AG04449 (cell line): ENCODE results near the gene ARMH1.
"Not testable (repeated sequence)": the region's sequence is repeated elsewhere in the genome, so short reads cannot be mapped to it uniquely, and the experiment has no call there.

Source experiments
- CTCF ChIA-PET: fragments of 350-600 bp; formaldehyde crosslinking; extraction: SDS; loops from one replicate; lab custom pipeline; 2021; ENCODE audit warnings: antibody characterized with exemption; lab: Yijun Ruan, JAX
- POLR2A ChIA-PET: fragments of 400-600, 350-600 bp; formaldehyde crosslinking; extraction: SDS; loops from one replicate; lab custom pipeline; 2020; ENCODE audit warnings: antibody characterized with exemption, inconsistent platforms; lab: Yijun Ruan, JAX
- DNase-seq: peaks from one replicate; pipeline ENCODE4 v3.0.0-alpha.2; 2010; ENCODE audit warnings: low read depth, low spot score
- H3K4me3 ChIP-seq: 2 replicates; pipeline ENCODE4 v1.5.1; 2011; ENCODE audit warnings: low read depth, mild to moderate bottlenecking, control low read depth, low read length
- TF ChIP-seq, protein P1 (sequence below): IDR thresholded peaks from one replicate; pipeline ENCODE4 v1.5.1; 2011; ENCODE audit warnings: mild to moderate bottlenecking, moderate library complexity, low read length, control low read depth, inconsistent platforms; ENCODE audit not compliant: insufficient read depth; ENCODE audit errors: missing control alignments

The ARMH1 gene

GRCh38 chr1:44759077-44759476 lies 84.6 kb downstream of the ARMH1 start:
- H3K4me3 ChIP-seq: no peak overlapping the region
- DNase-seq: no peak
- TF ChIP-seq, protein P1, sequence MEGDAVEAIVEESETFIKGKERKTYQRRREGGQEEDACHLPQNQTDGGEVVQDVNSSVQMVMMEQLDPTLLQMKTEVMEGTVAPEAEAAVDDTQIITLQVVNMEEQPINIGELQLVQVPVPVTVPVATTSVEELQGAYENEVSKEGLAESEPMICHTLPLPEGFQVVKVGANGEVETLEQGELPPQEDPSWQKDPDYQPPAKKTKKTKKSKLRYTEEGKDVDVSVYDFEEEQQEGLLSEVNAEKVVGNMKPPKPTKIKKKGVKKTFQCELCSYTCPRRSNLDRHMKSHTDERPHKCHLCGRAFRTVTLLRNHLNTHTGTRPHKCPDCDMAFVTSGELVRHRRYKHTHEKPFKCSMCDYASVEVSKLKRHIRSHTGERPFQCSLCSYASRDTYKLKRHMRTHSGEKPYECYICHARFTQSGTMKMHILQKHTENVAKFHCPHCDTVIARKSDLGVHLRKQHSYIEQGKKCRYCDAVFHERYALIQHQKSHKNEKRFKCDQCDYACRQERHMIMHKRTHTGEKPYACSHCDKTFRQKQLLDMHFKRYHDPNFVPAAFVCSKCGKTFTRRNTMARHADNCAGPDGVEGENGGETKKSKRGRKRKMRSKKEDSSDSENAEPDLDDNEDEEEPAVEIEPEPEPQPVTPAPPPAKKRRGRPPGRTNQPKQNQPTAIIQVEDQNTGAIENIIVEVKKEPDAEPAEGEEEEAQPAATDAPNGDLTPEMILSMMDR: no peak
- CTCF ChIA-PET: interaction anchor here (0.9 to 3.6 kb wide), 2 partner anchors 13 to 26 kb away, joined by 3 to 18 read pairs; partner anchors contain the start of gene RNU5D-1
- POLR2A ChIA-PET: interaction anchor here (0.7 to 3.0 kb wide), 2 partner anchors 17 to 23 kb away, joined by 4 to 10 read pairs; partner anchors contain the start of gene RPS8

- CTCF ChIA-PET: interaction anchor here (1.3 to 3.6 kb wide), 2 partner anchors 24 to 28 kb away, joined by 3 to 18 read pairs; partner anchors contain the start of gene RNU5D-1
- no peak overlapping the region for H3K4me3 ChIP-seq
- POLR2A ChIA-PET: interaction anchor here (3.0 kb wide), 1 partner anchor 15 kb away, joined by 10 read pairs; the partner anchor contains the start of gene RPS8
- DNase-seq: no peak
- TF ChIP-seq, protein P1: no peak
Observed at GRCh38 chr1:44760876-44761275, 86.4 kb downstream of the ARMH1 start.

DNA sequence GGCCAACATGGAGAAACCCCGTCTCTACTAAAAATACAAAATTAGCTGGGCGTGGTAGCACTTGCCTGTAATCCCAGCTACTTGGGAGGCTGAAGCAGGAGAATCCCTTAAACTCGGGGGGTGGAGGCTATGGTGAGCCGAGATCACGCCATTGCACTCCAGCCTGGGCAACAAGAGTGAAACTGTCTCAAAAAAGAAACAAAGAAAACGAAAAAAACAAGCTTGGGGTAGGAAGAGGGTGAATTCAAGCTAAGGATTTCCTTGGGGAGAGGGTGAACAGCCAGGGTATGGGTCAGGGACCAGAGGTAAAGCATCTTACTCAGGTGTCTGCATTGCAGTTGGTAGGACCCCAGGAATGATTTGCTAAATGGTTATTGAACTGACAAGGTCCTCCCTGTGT lies 91.9 kb downstream of the ARMH1 start:
- H3K4me3 ChIP-seq, DNase-seq: not testable (repeated sequence)
- ChIA-PET POLR2A (interaction anchor here (0.6 to 2.4 kb wide), 4 partner anchors 9 to 53 kb away, joined by 3 to 12 read pairs (median 4); partner anchors contain the start of genes BTBD19 and RPS8), CTCF (interaction anchor here (0.9 to 1.4 kb wide), 2 partner anchors 26 to 37 kb away, joined by 3 read pairs; no protein-coding TSS in a partner anchor)
